ENCODE data around the gene MS4A18.

DNA sequence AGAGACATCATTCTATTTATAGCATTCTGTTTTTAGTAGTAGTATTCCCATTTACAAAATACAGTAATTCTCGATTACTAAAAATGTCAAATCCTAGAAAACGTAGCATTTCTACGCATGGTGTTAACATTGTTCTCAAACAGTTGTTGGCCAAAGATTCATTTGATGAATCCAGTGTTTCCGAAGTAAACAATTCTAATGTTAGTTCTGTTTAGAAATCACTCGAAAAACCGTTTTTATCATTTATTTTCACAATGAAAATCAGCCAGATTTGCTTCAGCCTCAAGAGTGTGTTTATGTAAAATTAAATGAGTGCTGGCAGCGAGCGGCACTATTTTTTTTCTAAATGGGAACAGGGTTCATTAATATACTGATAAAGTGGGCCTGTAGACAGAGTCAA, 7.1 kb downstream of the MS4A18 start:
- TF ChIP-seq CREB1 (IDR thresholded peaks at IDR 0.05; ENCODE audit: low read depth) = no peak
- no peak for TF ChIP-seq NFIC (IDR thresholded peaks at IDR 0.05)
- TF ChIP-seq EP300 (IDR thresholded peaks at IDR 0.05; ENCODE audit: borderline replicate concordance) = no peak
- no peak for TF ChIP-seq TEAD4 (IDR thresholded peaks at IDR 0.05)
- TF ChIP-seq TAF1 (IDR thresholded peaks at IDR 0.05; ENCODE audit: low read depth) = no peak
- TF ChIP-seq, protein P1, sequence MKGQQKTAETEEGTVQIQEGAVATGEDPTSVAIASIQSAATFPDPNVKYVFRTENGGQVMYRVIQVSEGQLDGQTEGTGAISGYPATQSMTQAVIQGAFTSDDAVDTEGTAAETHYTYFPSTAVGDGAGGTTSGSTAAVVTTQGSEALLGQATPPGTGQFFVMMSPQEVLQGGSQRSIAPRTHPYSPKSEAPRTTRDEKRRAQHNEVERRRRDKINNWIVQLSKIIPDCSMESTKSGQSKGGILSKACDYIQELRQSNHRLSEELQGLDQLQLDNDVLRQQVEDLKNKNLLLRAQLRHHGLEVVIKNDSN (IDR thresholded peaks at IDR 0.05) = no peak
- no peak for TF ChIP-seq EGR1 (IDR thresholded peaks at IDR 0.05)
- TF ChIP-seq CEBPB (IDR thresholded peaks at IDR 0.05) = no peak
- no peak for TF ChIP-seq RAD21 (IDR thresholded peaks at IDR 0.05; ENCODE audit: low read depth)
- TF ChIP-seq, protein P2, sequence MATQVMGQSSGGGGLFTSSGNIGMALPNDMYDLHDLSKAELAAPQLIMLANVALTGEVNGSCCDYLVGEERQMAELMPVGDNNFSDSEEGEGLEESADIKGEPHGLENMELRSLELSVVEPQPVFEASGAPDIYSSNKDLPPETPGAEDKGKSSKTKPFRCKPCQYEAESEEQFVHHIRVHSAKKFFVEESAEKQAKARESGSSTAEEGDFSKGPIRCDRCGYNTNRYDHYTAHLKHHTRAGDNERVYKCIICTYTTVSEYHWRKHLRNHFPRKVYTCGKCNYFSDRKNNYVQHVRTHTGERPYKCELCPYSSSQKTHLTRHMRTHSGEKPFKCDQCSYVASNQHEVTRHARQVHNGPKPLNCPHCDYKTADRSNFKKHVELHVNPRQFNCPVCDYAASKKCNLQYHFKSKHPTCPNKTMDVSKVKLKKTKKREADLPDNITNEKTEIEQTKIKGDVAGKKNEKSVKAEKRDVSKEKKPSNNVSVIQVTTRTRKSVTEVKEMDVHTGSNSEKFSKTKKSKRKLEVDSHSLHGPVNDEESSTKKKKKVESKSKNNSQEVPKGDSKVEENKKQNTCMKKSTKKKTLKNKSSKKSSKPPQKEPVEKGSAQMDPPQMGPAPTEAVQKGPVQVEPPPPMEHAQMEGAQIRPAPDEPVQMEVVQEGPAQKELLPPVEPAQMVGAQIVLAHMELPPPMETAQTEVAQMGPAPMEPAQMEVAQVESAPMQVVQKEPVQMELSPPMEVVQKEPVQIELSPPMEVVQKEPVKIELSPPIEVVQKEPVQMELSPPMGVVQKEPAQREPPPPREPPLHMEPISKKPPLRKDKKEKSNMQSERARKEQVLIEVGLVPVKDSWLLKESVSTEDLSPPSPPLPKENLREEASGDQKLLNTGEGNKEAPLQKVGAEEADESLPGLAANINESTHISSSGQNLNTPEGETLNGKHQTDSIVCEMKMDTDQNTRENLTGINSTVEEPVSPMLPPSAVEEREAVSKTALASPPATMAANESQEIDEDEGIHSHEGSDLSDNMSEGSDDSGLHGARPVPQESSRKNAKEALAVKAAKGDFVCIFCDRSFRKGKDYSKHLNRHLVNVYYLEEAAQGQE (IDR thresholded peaks at IDR 0.05; ENCODE audit: low read depth) = no peak
- TF ChIP-seq, protein P3, sequence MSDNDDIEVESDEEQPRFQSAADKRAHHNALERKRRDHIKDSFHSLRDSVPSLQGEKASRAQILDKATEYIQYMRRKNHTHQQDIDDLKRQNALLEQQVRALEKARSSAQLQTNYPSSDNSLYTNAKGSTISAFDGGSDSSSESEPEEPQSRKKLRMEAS (IDR thresholded peaks at IDR 0.05) = no peak

Data from Ishikawa (cell line).